Activated T-cell treated with anti-CD3 and anti-CD28 coated beads, Interleukin-2, amount 50 U/mL, for 1 hour (primary cell): ENCODE data around the gene ZBTB21.

Experiments
- DNase-seq: peaks from one replicate; pipeline ENCODE4 v3.0.0-alpha.2; 2020

ZBTB21 gene

GRCh38 chr21:41948901-41949300, 61.3 kb downstream of the ZBTB21 start:
- no peak for DNase-seq

GRCh38 chr21:41948078-41948895, 61.9 kb downstream of the ZBTB21 start:
- DNase-seq, result no peak

- DNase-seq, result no peak
Measured at GRCh38 chr21:41945982-41946381, 64.2 kb downstream of the ZBTB21 start.

DNA sequence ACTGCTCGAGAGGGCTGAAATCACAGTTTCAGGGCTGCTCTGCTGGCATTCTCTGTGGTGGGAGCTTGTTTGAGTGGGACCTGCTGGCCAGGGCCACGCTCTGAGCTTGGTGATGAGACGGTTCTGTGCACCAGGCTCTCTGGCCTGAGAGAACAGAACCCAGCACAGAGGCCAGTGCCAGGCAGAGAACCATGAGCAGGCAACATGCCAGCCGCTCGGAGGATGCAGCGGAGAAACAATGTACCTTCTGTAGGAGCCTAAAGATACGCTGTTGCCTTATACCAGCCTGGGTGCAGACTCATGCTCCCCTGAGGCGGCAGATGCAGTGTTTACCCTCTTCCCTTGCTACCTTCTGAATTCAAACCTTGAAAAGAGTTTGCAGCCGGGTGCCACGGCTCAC, 66.3 kb downstream of the ZBTB21 start:
- no peak for DNase-seq

DNA sequence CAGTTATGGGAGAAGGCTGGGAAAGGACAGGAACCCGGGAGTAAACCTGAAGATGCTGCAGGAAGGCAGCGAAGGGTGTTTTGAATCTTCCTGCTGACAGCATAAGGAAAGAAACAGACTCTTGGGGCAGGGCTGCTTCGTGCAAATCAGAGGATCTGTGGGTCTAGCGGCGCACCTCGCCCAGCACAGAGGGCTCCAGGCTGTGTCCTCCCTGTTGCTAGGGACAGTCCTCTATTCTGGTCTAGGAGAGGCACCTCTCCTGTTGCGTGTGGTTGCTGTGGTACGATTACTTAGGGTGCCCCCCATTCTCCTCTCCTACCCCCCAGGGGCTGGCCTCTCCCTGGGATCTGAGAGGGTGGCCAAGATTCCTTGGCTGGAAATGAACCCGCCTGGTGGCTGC, 67.7 kb downstream of the ZBTB21 start:
- no peak for DNase-seq

DNA sequence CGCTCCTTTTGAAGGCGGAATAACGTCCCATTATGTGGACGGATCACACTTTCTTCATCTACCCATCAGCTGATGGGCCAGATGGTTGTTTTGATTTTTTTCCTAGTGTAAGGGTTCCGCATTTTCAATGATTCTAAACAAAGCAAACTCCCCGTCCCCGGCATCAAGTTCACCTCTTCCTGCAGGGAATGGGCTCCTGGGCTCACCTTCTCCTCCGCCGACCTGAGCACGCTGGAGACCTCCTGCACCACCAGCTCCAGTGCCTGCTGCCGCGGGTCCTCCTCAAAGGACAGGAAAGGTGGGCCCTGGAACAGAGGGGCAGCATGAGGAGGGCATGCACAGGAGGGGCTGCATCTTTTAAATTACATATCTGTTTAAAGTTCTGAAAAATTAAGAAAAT, 68.2 kb downstream of the ZBTB21 start:
- DNase-seq, result no peak

- DNase-seq, result no peak
Measured at GRCh38 chr21:41940431-41940830, 69.7 kb downstream of the ZBTB21 start.

DNA sequence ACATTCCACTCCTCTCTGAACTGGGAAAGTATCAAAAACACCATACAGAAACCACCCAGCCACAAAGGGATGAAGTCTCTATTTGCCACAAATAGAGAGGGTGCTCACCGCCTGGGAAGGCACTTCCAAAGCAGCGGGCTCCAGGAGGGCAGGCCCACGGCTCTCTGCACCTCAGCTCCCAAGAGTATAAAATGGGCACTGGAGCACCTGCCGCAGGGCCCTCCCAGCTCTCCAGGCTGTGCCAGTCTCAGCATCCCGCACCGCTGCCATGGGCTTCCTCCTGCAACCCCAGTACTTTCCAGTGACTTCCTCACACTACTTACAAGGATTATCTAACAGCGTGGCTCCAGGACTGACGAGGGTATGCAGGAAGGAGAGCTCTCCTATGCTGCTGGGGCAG, 70.8 kb downstream of the ZBTB21 start:
- DNase-seq, result no peak
